Ishikawa (cell line): Measurements from ENCODE around the gene CTNNA1.

Source experiments
- CEBPB ChIP-seq: IDR thresholded peaks from 2 replicates; pipeline ENCODE4 v1.6.1; 2012
- EGR1 ChIP-seq: IDR thresholded peaks from 2 replicates; pipeline ENCODE4 v1.6.1; 2012
- EP300 ChIP-seq: IDR thresholded peaks from 2 replicates; pipeline ENCODE4 v1.6.1; 2012; ENCODE audit warnings: borderline replicate concordance
- MAX ChIP-seq: IDR thresholded peaks from 2 replicates; pipeline ENCODE4 v1.6.1; 2012
- TAF1 ChIP-seq: IDR thresholded peaks from 2 replicates; pipeline ENCODE4 v1.6.1; 2012; ENCODE audit warnings: low read depth, mild to moderate bottlenecking
- USF1 ChIP-seq: IDR thresholded peaks from 2 replicates; pipeline ENCODE4 v1.6.1; 2012
- TF ChIP-seq, protein P1 (sequence below): IDR thresholded peaks from 2 replicates; pipeline ENCODE4 v1.6.1; 2012; ENCODE audit warnings: low read depth, mild to moderate bottlenecking

DNA sequence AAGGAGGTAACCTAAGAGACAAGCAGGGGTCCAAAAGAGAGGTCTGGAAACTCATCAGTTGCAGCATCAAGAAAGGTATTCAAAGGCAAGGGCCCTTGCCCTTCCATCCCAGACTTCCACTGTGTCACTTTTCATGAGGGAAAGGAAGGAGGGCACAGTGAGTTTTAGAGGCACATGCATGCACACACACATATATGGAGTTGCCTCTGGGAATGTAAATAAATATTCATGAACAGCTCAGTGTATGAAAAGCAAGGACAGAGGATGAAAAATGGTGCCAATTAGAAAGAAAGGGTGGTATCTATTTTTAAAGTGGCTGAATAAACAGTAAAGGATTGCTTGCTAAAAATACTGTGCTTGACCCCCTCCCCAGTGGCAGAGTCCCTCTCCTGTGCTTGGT lies 227.2 kb downstream of the CTNNA1 start:
- no peak for TF ChIP-seq MAX
- no peak for TF ChIP-seq USF1
- TF ChIP-seq, protein P1, sequence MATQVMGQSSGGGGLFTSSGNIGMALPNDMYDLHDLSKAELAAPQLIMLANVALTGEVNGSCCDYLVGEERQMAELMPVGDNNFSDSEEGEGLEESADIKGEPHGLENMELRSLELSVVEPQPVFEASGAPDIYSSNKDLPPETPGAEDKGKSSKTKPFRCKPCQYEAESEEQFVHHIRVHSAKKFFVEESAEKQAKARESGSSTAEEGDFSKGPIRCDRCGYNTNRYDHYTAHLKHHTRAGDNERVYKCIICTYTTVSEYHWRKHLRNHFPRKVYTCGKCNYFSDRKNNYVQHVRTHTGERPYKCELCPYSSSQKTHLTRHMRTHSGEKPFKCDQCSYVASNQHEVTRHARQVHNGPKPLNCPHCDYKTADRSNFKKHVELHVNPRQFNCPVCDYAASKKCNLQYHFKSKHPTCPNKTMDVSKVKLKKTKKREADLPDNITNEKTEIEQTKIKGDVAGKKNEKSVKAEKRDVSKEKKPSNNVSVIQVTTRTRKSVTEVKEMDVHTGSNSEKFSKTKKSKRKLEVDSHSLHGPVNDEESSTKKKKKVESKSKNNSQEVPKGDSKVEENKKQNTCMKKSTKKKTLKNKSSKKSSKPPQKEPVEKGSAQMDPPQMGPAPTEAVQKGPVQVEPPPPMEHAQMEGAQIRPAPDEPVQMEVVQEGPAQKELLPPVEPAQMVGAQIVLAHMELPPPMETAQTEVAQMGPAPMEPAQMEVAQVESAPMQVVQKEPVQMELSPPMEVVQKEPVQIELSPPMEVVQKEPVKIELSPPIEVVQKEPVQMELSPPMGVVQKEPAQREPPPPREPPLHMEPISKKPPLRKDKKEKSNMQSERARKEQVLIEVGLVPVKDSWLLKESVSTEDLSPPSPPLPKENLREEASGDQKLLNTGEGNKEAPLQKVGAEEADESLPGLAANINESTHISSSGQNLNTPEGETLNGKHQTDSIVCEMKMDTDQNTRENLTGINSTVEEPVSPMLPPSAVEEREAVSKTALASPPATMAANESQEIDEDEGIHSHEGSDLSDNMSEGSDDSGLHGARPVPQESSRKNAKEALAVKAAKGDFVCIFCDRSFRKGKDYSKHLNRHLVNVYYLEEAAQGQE = no peak
- TF ChIP-seq CEBPB = no peak
- no peak for TF ChIP-seq TAF1
- no peak for TF ChIP-seq EP300
- TF ChIP-seq EGR1 = no peak
